Heart left ventricle (tissue), 16 donors: Measurements from ENCODE around the gene GOLGA3. TPM values are rescaled to one million over a fixed set of nuclear protein-coding genes. Genes with fewer than 3 reads are reported as not detected.

Experiments
- ATAC-seq, 4 donors: fragments of 200-7000 bp; cut with Tn5 transposase; one replicate each; pipeline ENCODE4 v1.9.1; 2020 to 2022; ENCODE audit warnings: moderate library complexity in 4 of 4, mild to moderate bottlenecking in 3 of 4, moderate number of reproducible peaks in 1 of 4
- DNase-seq, 5 donors: peaks; one replicate each; pipeline ENCODE4 v3.0.0-alpha.2; 2020
- H3K27ac ChIP-seq, 12 donors: fragments of 200-600 bp; sonication (generic) in 4 of 12; one replicate each; pipeline versions ENCODE4 v1.5.0 to v1.8.0; 2016 to 2022; ENCODE audit warnings: mild to moderate bottlenecking in 2 of 12
- H3K27me3 ChIP-seq, 9 donors: fragments of 200-600 bp; sonication (generic) in 2 of 9; one replicate each; pipeline versions ENCODE4 v1.5.1 to v1.8.0; 2016 to 2022; ENCODE audit warnings: mild to moderate bottlenecking in 3 of 9
- H3K36me3 ChIP-seq, 9 donors: fragments of 200-600 bp; sonication (generic) in 2 of 9; one replicate each; pipeline versions ENCODE4 v1.5.0 to v1.8.0; 2018 to 2022; ENCODE audit warnings: mild to moderate bottlenecking in 2 of 9
- H3K4me1 ChIP-seq, 12 donors: fragments of 200-600 bp; sonication (generic) in 4 of 12; one replicate each; pipeline versions ENCODE4 v1.5.0 to v1.8.0; 2016 to 2022; ENCODE audit warnings: mild to moderate bottlenecking in 3 of 12
- H3K4me3 ChIP-seq, 12 donors: fragments of 200-600 bp; sonication (generic) in 4 of 12; one replicate each; pipeline versions ENCODE4 v1.5.0 to v1.8.0; 2017 to 2022; ENCODE audit warnings: mild to moderate bottlenecking in 9 of 12, moderate library complexity in 4 of 12
- H3K9me3 ChIP-seq, 12 donors: fragments of 200-600 bp; sonication (generic) in 4 of 12; one replicate each; pipeline versions ENCODE4 v1.5.0 to v1.8.0; 2016 to 2022; ENCODE audit warnings: mild to moderate bottlenecking in 1 of 12
- CTCF ChIP-seq, 12 donors: fragments of 200-600 bp; sonication (generic) in 4 of 12; IDR thresholded peaks; one replicate each; pipeline versions ENCODE4 v1.5.0 to v1.8.0; 2018 to 2022; ENCODE audit warnings: antibody characterized with exemption in 12 of 12, mild to moderate bottlenecking in 5 of 12
- POLR2A ChIP-seq, 2 donors: fragments of 450-650 bp; IDR thresholded peaks; one replicate each; pipeline ENCODE4 v1.6.1; 2017; ENCODE audit warnings: antibody characterized with exemption in 2 of 2, mild to moderate bottlenecking in 2 of 2, moderate library complexity in 2 of 2
- WGBS, 4 donors: extraction: QIAGEN DNeasy Blood & Tissue Kit in 2 of 4; methylation state at CpG; one replicate each; pipeline versions ENCODE4 v1.1.5 to v1.1.7; 2013 to 2018; 5-methylcytosine and 5-hydroxymethylcytosine counted together
- intact Hi-C, 10 donors: fragments of 100-400 bp; cut with DNase I; formaldehyde crosslinking; loops; one replicate each; pipeline versions ENCODE4 v1.11.1 to v1.14.2; 2022
- polyA plus RNA-seq, 2 donors: library from polyadenylated mRNA; stranded (reverse); fragments of 200-250 nt; gene quantifications; one replicate each; pipeline ENCODE4 v1.2.3, GENCODE V29; 2013
- total RNA-seq, 9 donors: library from RNA; depleted of rRNA in 2 of 9; stranded (reverse); fragments of >200 nt in 2 of 9; fragmentation: NEBNext Ultra II Directional in 3 of 9; extraction: Animal tissue kit (Norgen Biotek cat#: 25700) in 3 of 9; gene quantifications; one replicate each; pipeline versions ENCODE4 v1.1.0 to v1.2.4, GENCODE V29; 2016 to 2023
- donor health status: ischemic (EF 13 %, LVEDD 7.1; RV severe dilation, severe dysfunction).
- donor health status: healthy with polysubstance abuse.
- donor health status: DM: no; HTN: yes; CAD: no.
- donor health status: DM: no; HTN: no; CAD: no.
- donor health status: ischemic (EF 25% LVEDD 6.9; RV normal size, moderate dysfunction).
- donor health status: ischemic (EF 25% LVEDD 5.7; RV mildly dilated, moderate dysfunction).
- donor health status: healthy.
- donor health status: DM: yes; HTN: yes; CAD: no.
- donor health status: ischemic (EF 35%, LVEDD 5.7; RV mildly dilated, moderate dysfunction).
- donor health status: nonischemic (EF 11% LVEDD 7.7; RV severe dilation, severe dysfunction).
- donor health status: DM: yes; HTN: yes; CAD: no.
- donor health status: PGD.
- donor health status: ischemic (EF 29% LVEDD 5.4; RV normal size, mild dysfunction).
- donor health status: nonischemic (EF 23%, LVEDD 6.1; RV moderate dilation, normal function).

GOLGA3 gene
- total and polyA plus RNA-seq, 11 donors: 12.0 to 46.2 (median 34.3) TPM

GRCh38 chr12:132840536-132840935, 11.9 kb upstream of the GOLGA3 start:
- no peaks in the 10 kb centered on the region for H3K27me3 ChIP-seq
- 89 to 97% (median 92%) methylated on average over 20 of the region's 20 CpGs for WGBS, 4 donors
- H3K27ac ChIP-seq: no peak overlapping the region
- H3K9me3 ChIP-seq: no peaks in the 10 kb centered on the region
- H3K4me3 ChIP-seq: no peak overlapping the region
- peaks cover 0 to 7% (median 0%) of the 10 kb centered on the region in 12 donors for H3K4me1 ChIP-seq
- peaks cover 0 to 66% (median 55%) of the 10 kb centered on the region in 9 donors for H3K36me3 ChIP-seq
- intact Hi-C loops: no loop called here
- TF ChIP-seq CTCF (IDR thresholded peaks at IDR 0.05): no peak
- TF ChIP-seq POLR2A (IDR thresholded peaks at IDR 0.05): no peak
- DNase-seq (no peak), ATAC-seq (no peak)

GRCh38 chr12:132839558-132840235, 11.0 kb upstream of the GOLGA3 start:
- Histone ChIP-seq H3K27ac (no peak overlapping the region), H3K36me3 (peaks cover 0 to 60% (median 48%) of the 10 kb centered on the region in 9 donors), H3K27me3 (no peaks in the 10 kb centered on the region), H3K4me1 (peaks cover 0 to 7% (median 0%) of the 10 kb centered on the region in 12 donors), H3K9me3 (no peaks in the 10 kb centered on the region), H3K4me3 (no peak overlapping the region)
- DNase-seq (no peak), ATAC-seq (no peak)
- WGBS, 4 donors: 86 to 94% (median 89%) methylated on average over 14 of the region's 14 CpGs
- TF ChIP-seq CTCF (IDR thresholded peaks at IDR 0.05): no peak
- no peak for TF ChIP-seq POLR2A (IDR thresholded peaks at IDR 0.05)
- intact Hi-C loops: no loop called here

GRCh38 chr12:132838410-132839080, 9.9 kb upstream of the GOLGA3 start:
- no peak for TF ChIP-seq CTCF (IDR thresholded peaks at IDR 0.05)
- H3K27ac ChIP-seq: peak overlapping the region in 9 of 12 donors; percentile 6 to 65 (median 45)
- intact Hi-C loops: no loop called here
- ATAC-seq (peak; percentile 12 to 53 (median 33)), DNase-seq (peak in 1 of 5 donors; percentile 35)
- H3K4me3 ChIP-seq: no peak overlapping the region
- peaks cover 0 to 7% (median 0%) of the 10 kb centered on the region in 12 donors for H3K4me1 ChIP-seq
- H3K36me3 ChIP-seq: peaks cover 0 to 57% (median 41%) of the 10 kb centered on the region in 9 donors
- 86 to 95% (median 88%) methylated on average over 15 to 17 of the region's 17 CpGs for WGBS, 4 donors
- H3K27me3 ChIP-seq: no peaks in the 10 kb centered on the region
- no peaks in the 10 kb centered on the region for H3K9me3 ChIP-seq

GRCh38 chr12:132837693-132838409, 9.2 kb upstream of the GOLGA3 start:
- 73 to 80% (median 78%) methylated on average over 22 to 27 of the region's 27 CpGs for WGBS, 4 donors
- Histone ChIP-seq H3K4me1 (peaks cover 0 to 7% (median 0%) of the 10 kb centered on the region in 12 donors), H3K36me3 (peaks cover 0 to 57% (median 38%) of the 10 kb centered on the region in 9 donors), H3K4me3 (peak overlapping the region in 2 of 12 donors; percentile 7 to 19), H3K27ac (peak overlapping the region in 8 of 12 donors; percentile 9 to 65 (median 50)), H3K9me3 (no peaks in the 10 kb centered on the region), H3K27me3 (no peaks in the 10 kb centered on the region)
- intact Hi-C loops: no loop called here
- no peak for TF ChIP-seq CTCF (IDR thresholded peaks at IDR 0.05)
- DNase-seq (peak in 1 of 5 donors; percentile 50), ATAC-seq (peak; percentile 16 to 82 (median 58))
